Inferior parietal cortex (tissue), 1 donor: ENCODE data around the gene HLA-B.
"Not testable (repeated sequence)": the region's sequence is repeated elsewhere in the genome, so short reads cannot be mapped to it uniquely, and the experiment has no call there.

Experiments
- DNase-seq: peaks from one replicate; pipeline ENCODE4 v3.0.0-alpha.2; 2016; ENCODE audit errors: extremely low spot score

Gene HLA-B

DNA sequence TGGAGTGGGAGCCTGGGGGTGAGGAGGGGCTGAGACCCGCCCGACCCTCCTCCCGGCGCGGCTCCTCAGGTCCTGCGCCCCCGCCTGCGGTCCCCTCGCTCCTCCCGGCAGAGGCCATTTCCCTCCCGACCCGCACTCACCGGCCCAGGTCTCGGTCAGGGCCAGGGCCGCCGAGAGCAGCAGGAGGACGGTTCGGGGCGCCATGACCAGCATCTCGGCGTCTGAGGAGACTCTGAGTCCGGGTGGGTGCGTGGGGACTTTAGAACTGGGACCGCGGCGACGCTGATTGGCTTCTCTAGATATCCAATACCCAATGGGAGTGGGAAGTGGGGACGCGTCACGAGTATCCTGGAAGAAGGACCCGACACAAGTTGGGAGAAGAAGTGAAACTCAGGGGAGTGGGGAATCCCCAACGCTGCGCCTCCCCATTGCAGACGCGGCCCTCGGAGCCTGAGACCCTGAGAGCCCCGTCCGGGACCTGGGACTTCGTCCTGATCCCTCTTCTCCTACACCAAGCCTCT, at the start of gene HLA-B:
TSS of gene HLA-B (minus strand) at position 234 of the 521 bp plus-strand sequence. CDS start at position 213, 21 bp downstream.
- DNase-seq, result peak; percentile 81

DNA sequence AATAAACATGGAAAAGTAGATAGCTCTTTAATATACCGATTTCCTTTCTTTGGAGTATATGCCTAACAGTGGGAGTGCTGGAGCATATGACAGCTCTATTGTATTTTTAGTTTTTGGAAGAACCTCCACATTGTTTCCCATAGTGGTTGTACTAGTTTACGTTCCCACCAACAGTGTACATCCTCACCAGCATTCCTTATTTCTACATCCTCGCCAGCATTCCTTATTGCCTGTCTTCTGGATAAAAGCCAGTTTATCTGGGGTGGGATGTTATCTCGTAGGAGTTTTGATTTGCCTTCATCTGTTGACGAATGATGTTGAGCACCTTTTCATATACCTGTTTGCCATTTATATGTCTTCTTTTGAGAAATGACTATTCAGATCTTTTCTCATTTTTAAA, 49.0 kb upstream of the HLA-B start:
- DNase-seq, result no peak

DNA sequence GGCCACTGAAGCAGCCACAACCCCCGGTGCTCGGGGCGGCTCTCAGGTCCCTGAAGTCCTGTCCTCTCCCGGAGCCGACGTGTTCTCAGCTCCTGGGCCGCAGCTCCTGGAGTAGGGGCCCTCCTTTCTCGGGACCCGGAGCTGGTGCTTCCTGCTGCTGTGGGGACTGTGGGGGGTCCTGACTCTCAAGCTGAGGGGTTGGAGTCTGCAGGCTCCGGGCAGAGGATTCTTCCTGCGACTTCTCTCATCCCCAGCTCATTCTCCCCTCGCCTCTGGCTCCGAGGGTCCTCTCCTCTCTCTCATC, 47.0 kb upstream of the HLA-B start:
- not testable (repeated sequence) for DNase-seq

DNA sequence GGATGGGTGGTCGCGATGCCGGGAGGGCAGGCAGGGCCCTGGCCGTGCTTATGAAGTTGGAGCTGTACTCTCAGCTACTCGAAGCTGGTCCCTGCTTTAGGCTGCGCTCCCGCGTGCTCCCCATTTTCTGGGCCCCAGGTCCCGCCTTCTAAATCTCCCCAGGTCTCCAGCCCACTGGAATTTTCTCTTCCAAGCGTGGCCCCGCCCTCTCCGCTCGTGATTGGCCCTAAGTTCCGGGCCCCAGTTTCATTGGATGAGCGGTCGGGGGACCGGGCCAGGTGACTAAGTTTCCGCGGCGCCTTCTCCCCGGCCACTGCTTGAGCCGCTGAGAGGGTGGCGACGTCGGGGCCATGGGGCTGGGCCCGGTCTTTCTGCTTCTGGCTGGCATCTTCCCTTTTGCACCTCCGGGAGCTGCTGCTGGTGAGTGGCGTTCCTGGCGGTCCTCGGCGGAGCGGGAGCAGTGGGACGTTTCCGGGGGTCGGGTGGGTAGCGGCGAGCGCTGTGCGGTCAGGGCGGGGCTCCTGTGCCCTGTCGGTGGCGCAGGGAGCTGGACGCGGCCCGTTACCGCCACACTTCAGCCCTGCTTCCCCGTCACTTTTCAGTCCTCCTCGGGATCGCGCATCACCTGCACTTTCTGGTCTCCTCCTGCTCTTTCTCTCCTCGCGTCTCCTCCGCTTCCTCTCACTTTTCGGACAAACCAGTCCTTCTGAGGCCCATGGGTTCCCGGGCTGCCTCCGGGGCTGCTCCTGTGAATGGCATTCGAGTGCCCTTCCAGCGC, 46.5 kb upstream of the HLA-B start, which contains the start of gene MICA:
TSS of gene MICA (plus strand) at position 313 of the 778 bp plus-strand sequence. CDS start at position 351, 38 bp downstream.
- peak; percentile 79 for DNase-seq

DNA sequence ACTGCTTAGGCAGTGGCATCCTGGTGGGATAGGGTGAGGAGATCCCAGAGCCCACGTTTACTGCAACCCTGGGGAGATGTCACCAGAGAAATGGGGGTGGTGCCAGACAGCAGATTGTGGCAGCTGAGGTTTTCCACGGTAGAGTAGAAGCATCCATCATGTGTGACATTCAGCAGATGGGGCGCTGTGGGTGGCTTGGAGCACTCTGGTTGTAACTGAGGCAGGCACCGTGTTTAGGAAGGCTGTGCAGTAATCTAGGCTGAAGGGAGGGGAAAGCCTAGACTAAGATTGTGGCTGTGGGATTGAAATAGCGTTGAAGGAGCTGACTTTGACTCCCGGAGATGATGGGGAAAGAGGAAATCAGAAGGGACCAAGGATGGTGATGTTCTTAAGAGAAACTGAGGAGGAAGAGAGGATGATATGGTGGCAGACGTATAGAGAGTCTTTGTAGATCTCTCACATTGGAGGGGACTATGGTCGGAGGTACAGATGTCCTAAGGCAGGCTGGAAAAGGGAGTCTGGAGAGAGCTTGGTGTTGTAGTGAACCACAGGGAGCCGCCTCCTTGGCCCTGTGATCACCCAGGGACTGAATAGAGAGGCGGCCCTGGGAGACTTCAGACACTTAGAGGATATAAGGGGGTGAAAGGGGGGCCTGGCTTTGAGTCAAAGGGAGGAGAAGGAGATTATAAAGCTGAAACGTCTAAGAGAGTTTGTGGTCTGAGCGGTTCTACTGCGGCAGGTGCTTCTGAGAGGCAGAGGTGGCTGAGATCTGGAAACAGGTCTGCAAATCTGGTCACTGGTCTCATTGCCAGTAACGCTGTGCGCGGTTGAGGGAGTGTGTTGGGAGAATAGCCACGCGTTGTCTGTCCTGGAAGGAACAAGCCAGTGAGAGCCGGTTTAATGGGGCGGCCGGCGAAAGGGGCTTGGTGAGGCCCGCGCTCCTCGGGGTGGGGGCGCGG, 45.6 kb upstream of the HLA-B start:
- DNase-seq, result no peak

DNA sequence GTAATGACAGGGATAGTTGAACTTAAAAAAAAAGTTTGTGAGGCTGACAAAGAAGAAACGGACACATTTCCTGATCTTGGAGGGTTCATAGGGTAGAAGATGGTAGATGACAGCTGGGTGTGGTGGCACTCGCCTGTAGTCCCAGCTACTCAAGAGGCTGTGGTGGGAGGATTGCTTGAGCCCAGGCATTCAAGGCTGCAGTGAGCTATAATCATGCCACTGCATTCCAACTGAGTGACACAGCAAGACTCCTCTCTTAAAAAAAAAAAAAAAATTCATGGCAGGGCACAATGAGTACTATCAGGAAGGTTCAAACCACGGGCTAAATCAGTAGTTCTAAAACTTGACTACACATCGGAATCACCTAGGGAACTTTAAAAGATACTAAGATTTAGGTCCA, 44.4 kb upstream of the HLA-B start:
- DNase-seq, result no peak

DNA sequence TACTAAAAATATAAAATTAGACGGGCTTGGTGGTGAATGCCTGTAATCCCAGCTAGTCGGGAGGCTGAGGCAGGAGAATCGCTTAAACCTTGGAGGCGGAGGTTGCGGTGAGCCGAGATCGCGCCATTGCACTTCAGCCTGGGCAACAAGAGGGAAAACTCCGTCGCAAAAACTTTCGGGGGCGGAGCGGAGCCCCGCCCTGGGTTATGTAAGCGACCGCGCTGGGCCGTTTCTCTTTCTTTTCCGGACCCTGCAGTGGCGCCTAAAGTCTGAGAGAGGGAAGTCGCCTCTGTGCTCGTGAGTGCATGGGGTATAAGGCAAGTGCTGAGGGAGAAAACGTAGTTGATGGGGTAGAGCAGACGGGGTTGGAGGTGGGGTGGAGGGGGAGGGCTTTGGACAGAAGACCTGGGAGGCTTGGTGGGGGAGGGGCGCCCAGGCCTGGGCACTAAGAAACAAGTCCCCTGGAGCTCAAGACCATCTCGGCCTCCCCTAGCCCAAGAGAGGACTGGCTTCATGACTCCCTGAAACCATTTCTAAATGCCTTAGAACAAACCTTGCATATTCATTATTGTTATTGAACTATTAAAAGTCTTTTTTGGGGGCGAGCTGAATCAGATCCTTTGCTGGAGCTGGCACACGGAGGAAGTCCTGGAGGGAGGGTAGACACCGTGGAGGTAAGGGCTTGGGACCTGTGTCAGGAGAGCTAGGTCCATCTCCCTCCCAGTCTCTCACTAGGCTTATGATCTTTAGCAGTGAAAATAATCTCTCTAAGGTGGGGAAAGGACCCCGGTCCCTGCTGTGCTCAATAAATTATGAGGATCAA, 43.7 kb upstream of the HLA-B start:
- DNase-seq, result no peak

DNA sequence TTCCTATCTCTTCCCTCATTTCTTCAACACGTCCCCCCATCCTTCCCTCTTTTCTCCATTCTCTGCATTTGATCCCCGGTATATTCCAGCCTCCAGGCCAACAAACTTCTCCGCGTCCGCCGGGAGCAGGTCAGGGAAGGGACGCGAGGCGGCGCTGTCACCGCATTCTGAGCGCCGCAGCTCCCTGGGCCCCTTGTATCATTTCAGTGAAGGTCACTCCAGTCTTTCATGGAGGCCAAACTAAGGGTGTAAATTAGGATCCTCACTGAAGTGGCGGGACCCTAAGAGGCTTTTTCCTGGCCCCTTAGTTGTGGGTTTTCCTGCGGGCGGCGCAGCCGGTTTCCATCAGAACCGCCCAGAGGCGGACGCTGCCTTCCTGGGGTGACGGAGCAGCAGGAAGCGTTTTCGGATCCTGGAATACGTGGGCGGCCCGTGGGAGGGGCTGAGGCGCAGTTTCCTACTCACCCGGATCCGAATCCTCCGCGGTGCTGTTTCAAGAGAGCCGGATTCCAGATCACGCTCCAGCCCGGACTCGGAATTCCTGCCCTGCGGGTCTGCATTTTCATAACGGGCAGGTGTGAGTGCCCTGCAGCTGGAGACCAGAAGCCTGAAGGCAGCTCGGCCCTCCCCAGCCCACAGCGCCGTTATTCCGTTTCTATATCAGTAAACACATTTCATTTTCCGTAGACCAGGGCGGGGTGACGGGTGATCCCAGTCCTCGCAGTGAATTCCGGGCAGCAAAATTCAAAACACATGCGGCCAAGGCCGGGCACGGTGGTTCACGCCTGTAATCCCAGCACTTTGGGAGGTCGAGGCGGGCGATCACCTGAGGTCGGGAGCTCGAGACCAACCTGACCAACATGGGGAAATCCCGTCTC, 42.8 kb upstream of the HLA-B start:
- DNase-seq, result peak; percentile 75

DNA sequence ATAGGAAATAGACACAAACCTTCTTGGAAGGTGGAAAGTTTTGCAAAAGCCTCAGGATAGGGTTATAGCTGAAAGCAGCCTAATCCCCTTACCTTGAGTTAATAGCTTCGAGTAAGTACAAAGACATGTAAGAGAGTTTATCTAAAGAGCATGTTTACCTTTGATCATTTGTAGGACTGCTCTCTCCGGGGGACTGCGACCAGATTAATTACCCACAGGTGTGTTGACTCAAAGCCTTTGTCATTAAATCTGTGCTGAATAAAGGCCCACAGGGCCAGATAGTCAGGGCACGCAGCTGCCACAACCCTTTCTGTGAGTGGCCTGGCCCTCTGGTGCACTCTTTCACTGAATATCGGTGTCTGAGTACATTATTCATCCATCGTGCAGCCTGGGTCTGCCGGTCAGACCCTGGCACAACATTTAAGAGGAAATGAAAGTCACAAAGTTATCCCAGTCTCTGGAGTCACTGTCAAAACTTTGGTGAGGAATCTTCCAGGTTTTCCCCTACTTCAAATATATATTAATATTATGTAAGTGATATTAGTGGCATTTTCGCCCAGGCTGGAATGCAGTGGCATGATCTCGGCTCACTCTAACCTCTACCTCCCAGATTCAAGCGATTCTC, 41.0 kb upstream of the HLA-B start:
- DNase-seq, result no peak

DNA sequence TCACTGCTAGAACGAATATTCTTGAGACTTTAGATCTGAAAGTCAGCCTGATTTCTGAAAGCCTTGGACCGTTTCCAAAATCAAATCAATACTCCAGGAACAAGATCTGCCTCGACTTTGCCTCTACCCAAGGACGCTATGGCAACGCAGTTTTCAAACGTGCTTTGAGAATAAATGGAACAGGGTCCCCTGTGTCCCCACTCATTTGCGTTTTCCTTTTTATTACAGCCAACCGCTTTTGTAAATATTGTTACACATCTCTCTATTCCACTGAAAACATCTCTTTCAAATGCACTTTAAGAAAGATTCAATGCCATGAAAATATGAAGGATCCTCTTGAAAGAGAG, 40.1 kb upstream of the HLA-B start:
- DNase-seq, result not testable (repeated sequence)

DNA sequence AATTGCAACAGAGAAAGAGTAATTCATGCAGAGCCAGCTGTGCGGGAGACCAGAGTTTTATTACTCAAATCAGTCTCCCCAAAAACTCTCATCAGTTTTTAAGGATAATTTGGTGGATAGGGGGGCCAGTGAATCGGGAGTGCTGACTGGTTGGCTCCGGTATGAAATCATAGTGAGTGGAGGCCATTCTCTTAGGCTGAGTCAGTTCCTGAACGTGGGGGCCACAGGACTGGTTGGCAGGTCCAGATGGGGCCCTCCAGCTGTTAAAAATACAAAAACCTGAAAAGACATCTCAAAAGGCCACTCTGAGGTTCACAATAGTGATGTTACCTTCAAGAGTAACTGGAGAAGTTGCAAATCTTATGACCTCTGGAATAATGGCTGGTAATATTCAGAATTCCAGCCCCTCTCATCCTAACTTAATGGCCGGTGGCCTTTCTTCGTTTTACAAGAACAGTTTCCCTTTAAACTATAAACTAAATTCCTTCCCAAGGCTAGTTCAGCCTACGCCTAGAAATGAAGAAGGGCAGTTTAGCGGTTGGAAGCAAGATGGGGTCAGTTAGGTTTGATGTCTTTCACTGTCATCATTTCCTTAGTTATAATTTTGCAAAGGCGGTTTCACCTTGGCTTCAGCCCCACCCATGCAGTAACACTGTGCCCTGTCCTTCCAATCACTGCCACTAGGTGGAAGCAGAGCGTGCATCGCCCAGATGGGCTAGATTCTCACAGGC, 39.6 kb upstream of the HLA-B start:
- peak; percentile 94 for DNase-seq

DNA sequence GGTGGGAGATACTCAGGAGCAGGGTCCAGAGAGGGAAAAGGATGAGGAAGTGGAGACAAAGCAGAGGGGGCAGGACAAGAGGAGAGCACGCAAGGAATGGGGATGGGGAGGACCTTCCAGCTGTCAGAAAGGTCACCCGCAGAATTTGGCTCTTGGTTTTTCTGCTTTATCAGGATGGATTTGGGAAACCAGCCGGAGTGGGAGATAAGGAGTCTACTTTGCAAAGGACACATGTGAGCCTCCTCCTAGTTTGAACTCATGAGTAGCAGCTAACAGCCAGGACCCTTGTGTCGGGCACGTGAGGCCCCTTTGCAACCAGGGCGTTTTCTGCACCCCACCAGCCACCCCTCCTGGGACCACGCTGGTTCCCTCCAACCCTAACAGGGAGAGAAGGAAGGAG, 38.9 kb upstream of the HLA-B start:
- no peak for DNase-seq

DNA sequence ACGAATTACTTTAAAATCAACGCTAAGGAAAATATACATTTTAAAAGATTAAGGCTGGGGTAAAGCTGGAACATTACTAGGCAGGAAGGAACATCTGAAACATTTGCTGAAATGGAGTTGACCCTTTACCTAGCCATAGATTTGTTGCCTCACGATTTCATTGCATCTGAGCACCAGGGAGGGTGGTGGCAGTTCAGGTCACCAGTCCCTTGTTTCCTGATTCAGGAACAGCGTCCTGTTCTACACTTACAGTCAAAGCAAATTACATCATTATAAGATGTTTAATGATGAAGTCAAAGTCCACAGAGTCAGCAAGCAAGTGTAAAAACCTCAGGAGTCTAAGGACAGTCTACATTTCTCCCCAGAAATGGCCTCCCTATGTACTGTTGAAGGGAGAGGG, 37.4 kb upstream of the HLA-B start:
- no peak for DNase-seq

DNA sequence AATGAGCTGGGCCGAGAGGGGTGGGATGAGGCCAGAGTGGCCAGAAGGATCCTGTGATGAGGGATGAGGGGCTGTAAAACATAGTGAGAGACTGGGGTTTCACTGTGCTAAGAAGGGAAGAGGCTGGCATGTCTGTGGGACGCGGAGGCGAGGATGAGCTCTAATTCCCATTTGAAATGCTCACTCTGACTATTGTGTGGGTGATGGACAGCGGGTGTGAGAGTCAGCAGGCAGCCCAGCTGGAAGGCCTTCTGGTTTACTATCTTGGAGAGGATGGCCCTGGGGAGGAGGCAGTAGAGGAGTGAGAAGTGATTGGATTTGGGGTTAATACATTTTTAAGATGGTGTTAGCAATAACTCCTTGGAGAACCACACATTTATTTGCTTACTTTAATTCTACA, 37.0 kb upstream of the HLA-B start:
- DNase-seq, result no peak

DNA sequence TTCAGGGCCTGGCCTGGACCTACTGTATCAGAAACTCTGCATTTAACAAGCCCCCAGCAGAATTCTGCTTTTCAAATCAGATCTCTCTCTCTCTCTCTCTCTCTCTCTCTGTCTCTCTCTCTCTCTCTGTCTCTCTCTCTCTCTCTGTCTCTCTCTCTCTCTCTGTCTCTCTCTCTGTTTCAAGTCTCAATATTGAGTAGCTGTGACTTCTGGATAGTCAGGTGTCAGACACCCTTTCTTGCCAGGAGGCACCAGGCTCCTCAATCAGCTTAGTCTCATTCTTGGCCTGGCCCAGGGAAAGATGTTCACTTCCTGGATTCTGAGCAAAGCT, 32.8 kb upstream of the HLA-B start:
- not testable (repeated sequence) for DNase-seq

DNA sequence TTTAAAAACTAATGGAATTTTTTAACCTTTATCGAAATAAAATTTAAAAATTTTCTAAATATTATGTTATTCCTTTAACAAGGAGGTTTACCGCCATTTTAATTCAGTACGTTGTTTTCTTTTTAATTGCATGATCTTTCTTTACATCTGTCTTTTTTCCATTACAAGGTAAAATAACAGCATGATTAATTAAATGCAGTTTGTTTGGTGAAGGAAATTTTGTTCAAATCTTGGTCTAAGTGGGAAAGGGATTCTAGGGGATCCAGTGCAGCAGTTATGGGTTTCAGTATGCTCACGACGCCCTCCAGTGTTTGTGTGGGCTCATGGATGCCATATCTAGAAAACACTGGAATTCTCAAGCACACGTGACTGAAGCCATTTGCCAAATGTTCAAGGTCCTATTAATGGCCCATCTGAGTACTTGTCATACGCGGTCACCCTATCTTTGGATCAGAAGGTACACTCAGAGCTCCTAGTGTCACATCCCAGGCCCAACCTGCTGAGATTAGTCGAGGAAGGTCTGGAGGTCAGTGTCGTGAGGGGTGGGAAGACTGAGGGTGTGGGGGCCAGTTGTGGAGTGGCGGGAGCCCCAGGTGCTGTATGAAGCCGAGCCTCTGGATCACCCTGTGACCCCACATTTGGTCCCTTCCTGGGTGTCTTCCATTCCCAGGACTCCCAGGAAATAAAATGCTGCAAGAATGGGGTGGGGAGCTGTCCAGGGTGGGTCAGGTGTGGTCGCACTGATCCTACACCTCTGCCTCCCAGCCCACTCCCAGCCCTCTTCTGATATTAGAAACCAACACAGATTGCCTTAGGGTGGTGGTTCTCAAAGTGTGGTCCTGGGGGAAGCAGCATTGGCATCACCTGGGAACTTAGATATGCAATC, 32.2 kb upstream of the HLA-B start:
- not testable (repeated sequence) for DNase-seq

DNA sequence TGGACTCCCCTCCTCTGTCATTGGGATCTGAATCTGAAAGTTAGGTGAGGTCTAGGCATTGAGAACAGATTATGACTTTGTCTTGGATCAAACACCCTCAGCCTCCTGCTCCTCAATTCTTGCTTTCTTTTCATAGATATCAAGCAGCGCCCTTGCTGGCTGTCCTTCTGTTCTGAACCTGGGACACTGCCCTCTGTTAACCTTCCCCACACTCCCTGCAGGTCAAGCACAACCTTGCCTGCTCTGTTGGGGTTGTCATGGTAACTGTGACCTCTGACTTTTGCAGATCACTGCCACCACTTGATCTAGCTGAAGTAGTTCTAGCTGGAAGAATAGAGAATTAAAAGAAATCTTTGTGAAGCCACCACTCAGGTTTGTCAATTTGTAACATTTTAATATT, 30.0 kb upstream of the HLA-B start:
- no peak for DNase-seq

DNA sequence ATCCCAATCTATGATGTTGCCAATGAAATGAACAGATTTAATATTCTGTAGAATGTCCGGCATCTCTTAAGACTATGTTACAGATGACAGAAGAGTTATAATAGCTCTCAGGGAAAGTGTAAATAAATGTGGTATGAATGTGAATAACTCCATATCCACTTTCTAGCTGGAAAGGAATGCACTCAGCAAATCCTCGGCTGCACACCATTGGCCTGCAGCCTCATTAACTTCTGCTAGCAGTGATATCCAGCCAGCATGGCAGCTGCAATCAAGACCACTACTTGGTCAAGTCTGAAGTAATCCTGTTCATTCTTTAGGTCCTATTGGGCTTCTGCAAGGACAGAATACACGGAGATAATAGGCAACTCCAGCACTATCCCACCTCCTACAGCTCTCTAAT, 29.1 kb upstream of the HLA-B start:
- DNase-seq, result no peak

DNA sequence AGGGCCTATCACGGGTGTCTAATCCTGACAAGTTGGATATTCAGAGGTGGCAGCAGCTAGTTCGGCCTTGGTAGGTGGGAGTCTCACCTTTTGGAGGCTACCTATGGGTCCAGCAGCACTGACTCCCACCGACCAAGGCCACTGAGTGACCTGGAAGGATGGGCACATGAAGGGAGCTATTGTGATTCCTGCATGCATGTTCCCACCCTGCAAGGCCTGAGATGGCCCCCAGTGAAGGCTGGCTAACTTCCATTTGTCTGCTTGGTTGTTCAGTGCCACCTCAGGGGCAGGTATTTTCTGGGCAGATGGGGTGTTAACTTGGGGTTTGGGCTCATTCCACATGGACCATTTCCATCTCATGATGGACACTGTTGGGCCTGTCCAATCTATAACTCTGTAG, 28.1 kb upstream of the HLA-B start:
- DNase-seq, result no peak
